ENCODE results near the gene PXT1. TPM values are rescaled to one million over a fixed set of nuclear protein-coding genes. Genes with fewer than 3 reads are reported as not detected.
"Not testable (repeated sequence)": the region's sequence is repeated elsewhere in the genome, so short reads cannot be mapped to it uniquely, and the experiment has no call there.

Gene PXT1
- total RNA-seq, 2 experiments from 2014 or later: 0.15 to 0.29 TPM

GRCh38 chr6:36373368-36374019 lies 69.2 kb downstream of the PXT1 start:
- Mint-ChIP-seq H3K27me3 (ENCODE audit: low read depth) (no peaks in the 10 kb centered on the region), H3K27ac (no peak overlapping the region), H3K36me3 (ENCODE audit: low read depth) (no peaks in the 10 kb centered on the region), H3K9me3 (no peaks in the 10 kb centered on the region), H3K4me3 (no peak overlapping the region), H3K4me1 (ENCODE audit: low read depth) (no peaks in the 10 kb centered on the region)
- DNase-seq: no peak
- intact Hi-C loops (cut with micrococcal nuclease): no loop called here
- CTCF ChIA-PET: interaction anchor here (0.6 kb wide), 1 partner anchor 276 kb away, joined by 3 read pairs; no protein-coding TSS in a partner anchor

GRCh38 chr6:36372088-36372487 lies 70.6 kb downstream of the PXT1 start:
- no peaks in the 10 kb centered on the region for H3K36me3 Mint-ChIP-seq (ENCODE audit: low read depth)
- intact Hi-C loops (cut with micrococcal nuclease): no loop called here
- no peak overlapping the region for H3K4me3 Mint-ChIP-seq
- CTCF ChIA-PET: interaction anchor here (1.4 kb wide), 1 partner anchor 13 kb away, joined by 3 read pairs; no protein-coding TSS in a partner anchor
- H3K27ac Mint-ChIP-seq: no peak overlapping the region
- no peaks in the 10 kb centered on the region for H3K9me3 Mint-ChIP-seq
- no peaks in the 10 kb centered on the region for H3K4me1 Mint-ChIP-seq (ENCODE audit: low read depth)
- H3K27me3 Mint-ChIP-seq (ENCODE audit: low read depth): no peaks in the 10 kb centered on the region
- no peak for DNase-seq

- no peak overlapping the region for H3K4me3 Mint-ChIP-seq
- DNase-seq: no peak
- CTCF ChIA-PET: interaction anchor here (1.4 kb wide), 1 partner anchor 13 kb away, joined by 3 read pairs; no protein-coding TSS in a partner anchor
- H3K27ac Mint-ChIP-seq: no peak overlapping the region
- H3K27me3 Mint-ChIP-seq (ENCODE audit: low read depth): no peaks in the 10 kb centered on the region
- no peaks in the 10 kb centered on the region for H3K9me3 Mint-ChIP-seq
- no peaks in the 10 kb centered on the region for H3K4me1 Mint-ChIP-seq (ENCODE audit: low read depth)
- intact Hi-C loops (cut with micrococcal nuclease): no loop called here
- H3K36me3 Mint-ChIP-seq (ENCODE audit: low read depth): no peaks in the 10 kb centered on the region
These were observed 71.4 kb downstream of the PXT1 start for GRCh38 chr6:36371211-36371610.

- H3K27me3 Mint-ChIP-seq (ENCODE audit: low read depth): no peaks in the 10 kb centered on the region
- H3K9me3 Mint-ChIP-seq: no peaks in the 10 kb centered on the region
- H3K36me3 Mint-ChIP-seq (ENCODE audit: low read depth): no peaks in the 10 kb centered on the region
- no peak overlapping the region for H3K27ac Mint-ChIP-seq
- intact Hi-C loops (cut with micrococcal nuclease): no loop called here
- CTCF ChIA-PET: interaction anchor here (0.6 kb wide), 1 partner anchor 151 kb away, joined by 6 read pairs; no protein-coding TSS in a partner anchor
- no peak for DNase-seq
- H3K4me3 Mint-ChIP-seq: no peak overlapping the region
- no peaks in the 10 kb centered on the region for H3K4me1 Mint-ChIP-seq (ENCODE audit: low read depth)
These were observed 72.0 kb downstream of the PXT1 start for GRCh38 chr6:36370638-36371037.

GRCh38 chr6:36368921-36369865 lies 73.5 kb downstream of the PXT1 start:
- H3K4me1 Mint-ChIP-seq (ENCODE audit: low read depth): no peaks in the 10 kb centered on the region
- no peak overlapping the region for H3K27ac Mint-ChIP-seq
- H3K27me3 Mint-ChIP-seq (ENCODE audit: low read depth): no peaks in the 10 kb centered on the region
- H3K9me3 Mint-ChIP-seq: no peaks in the 10 kb centered on the region
- DNase-seq: no peak
- no peaks in the 10 kb centered on the region for H3K36me3 Mint-ChIP-seq (ENCODE audit: low read depth)
- no peak overlapping the region for H3K4me3 Mint-ChIP-seq
- CTCF ChIA-PET: interaction anchor here (0.6 to 1.1 kb wide), 2 partner anchors 10 to 1102 kb away, joined by 3 to 4 read pairs; no protein-coding TSS in a partner anchor
- intact Hi-C loops (cut with micrococcal nuclease): no loop called here

GRCh38 chr6:36368421-36368820 lies 74.2 kb downstream of the PXT1 start:
- Mint-ChIP-seq H3K4me1 (ENCODE audit: low read depth) (no peaks in the 10 kb centered on the region), H3K4me3 (no peak overlapping the region), H3K27ac (no peak overlapping the region), H3K27me3 (ENCODE audit: low read depth) (no peaks in the 10 kb centered on the region), H3K9me3 (no peaks in the 10 kb centered on the region), H3K36me3 (ENCODE audit: low read depth) (no peaks in the 10 kb centered on the region)
- intact Hi-C loops (cut with micrococcal nuclease): no loop called here
- CTCF ChIA-PET: interaction anchor here (0.8 to 1.4 kb wide), 3 partner anchors 9 to 27 kb away, joined by 3 to 4 read pairs (median 4); no protein-coding TSS in a partner anchor
- no peak for DNase-seq

GRCh38 chr6:36367743-36368142 lies 74.9 kb downstream of the PXT1 start:
- no peaks in the 10 kb centered on the region for H3K4me1 Mint-ChIP-seq (ENCODE audit: low read depth)
- no peak overlapping the region for H3K27ac Mint-ChIP-seq
- DNase-seq: no peak
- intact Hi-C loops (cut with micrococcal nuclease): no loop called here
- H3K9me3 Mint-ChIP-seq: no peaks in the 10 kb centered on the region
- H3K27me3 Mint-ChIP-seq (ENCODE audit: low read depth): no peaks in the 10 kb centered on the region
- H3K4me3 Mint-ChIP-seq: no peak overlapping the region
- CTCF ChIA-PET: interaction anchor here (0.8 to 1.4 kb wide), 2 partner anchors 9 to 26 kb away, joined by 3 to 4 read pairs; no protein-coding TSS in a partner anchor
- H3K36me3 Mint-ChIP-seq (ENCODE audit: low read depth): no peaks in the 10 kb centered on the region

GRCh38 chr6:36364669-36365479 lies 77.8 kb downstream of the PXT1 start:
- intact Hi-C loops (cut with micrococcal nuclease): no loop called here
- H3K4me1 Mint-ChIP-seq (ENCODE audit: low read depth): no peaks in the 10 kb centered on the region

GRCh38 chr6:36364061-36364635 lies 78.5 kb downstream of the PXT1 start:
- H3K4me1 Mint-ChIP-seq (ENCODE audit: low read depth); H3K27ac Mint-ChIP-seq; H3K27me3 Mint-ChIP-seq (ENCODE audit: low read depth); DNase-seq; H3K9me3 Mint-ChIP-seq; H3K36me3 Mint-ChIP-seq (ENCODE audit: low read depth); H3K4me3 Mint-ChIP-seq; intact Hi-C loops (cut with micrococcal nuclease): not testable (repeated sequence)
- CTCF ChIA-PET: interaction anchor here (0.7 to 2.3 kb wide), 3 partner anchors 23 to 47 kb away, joined by 3 to 7 read pairs (median 6); no protein-coding TSS in a partner anchor

More at GRCh38 chr6:36364669-36365479, 77.8 kb downstream of the PXT1 start:
- Mint-ChIP-seq H3K27me3 (ENCODE audit: low read depth) (no peaks in the 10 kb centered on the region), H3K4me3 (no peak overlapping the region), H3K9me3 (no peaks in the 10 kb centered on the region), H3K27ac (no peak overlapping the region), H3K36me3 (ENCODE audit: low read depth) (no peaks in the 10 kb centered on the region)
- CTCF ChIA-PET: interaction anchor here (0.8 to 2.3 kb wide), 3 partner anchors 27 to 63 kb away, joined by 3 to 7 read pairs (median 3); no protein-coding TSS in a partner anchor
- peak; percentile 40 for DNase-seq

GRCh38 chr6:36363371-36363752 lies 79.3 kb downstream of the PXT1 start:
- H3K27me3 Mint-ChIP-seq (ENCODE audit: low read depth); intact Hi-C loops (cut with micrococcal nuclease); H3K4me3 Mint-ChIP-seq: not testable (repeated sequence)

GRCh38 chr6:36362551-36363370 lies 79.9 kb downstream of the PXT1 start:
- no peak overlapping the region for H3K27ac Mint-ChIP-seq
- peaks cover 5% of the 10 kb centered on the region for H3K4me1 Mint-ChIP-seq (ENCODE audit: low read depth)
- DNase-seq: no peak
- no peaks in the 10 kb centered on the region for H3K9me3 Mint-ChIP-seq
- H3K27me3 Mint-ChIP-seq (ENCODE audit: low read depth): no peaks in the 10 kb centered on the region
- no peak overlapping the region for H3K4me3 Mint-ChIP-seq
- intact Hi-C loops (cut with micrococcal nuclease): no loop called here
- no peaks in the 10 kb centered on the region for H3K36me3 Mint-ChIP-seq (ENCODE audit: low read depth)
- CTCF ChIA-PET: interaction anchor here (0.7 to 3.7 kb wide), 4 partner anchors 11 to 60 kb away, joined by 4 to 26 read pairs (median 16); no protein-coding TSS in a partner anchor

More at GRCh38 chr6:36363371-36363752, 79.3 kb downstream of the PXT1 start:
- H3K36me3 Mint-ChIP-seq (ENCODE audit: low read depth); H3K27ac Mint-ChIP-seq; H3K4me1 Mint-ChIP-seq (ENCODE audit: low read depth); DNase-seq; H3K9me3 Mint-ChIP-seq: not testable (repeated sequence)
- CTCF ChIA-PET: interaction anchor here (0.7 to 3.7 kb wide), 3 partner anchors 22 to 60 kb away, joined by 6 to 26 read pairs (median 7); no protein-coding TSS in a partner anchor

All from activated naive CD4-positive, alpha-beta T cell treated with anti-CD3 and anti-CD28 coated beads for 36 hours (primary cell).